IMR-90 (cell line): ENCODE data around the gene TSSC4.
A peak's percentile ranks its signal among the peaks of the same experiment; 100 is the strongest.

Experiments
- CEBPB ChIP-seq: IDR thresholded peaks from 2 replicates; pipeline ENCODE4 v1.6.1; 2012; ENCODE audit warnings: low read depth, low read length, improper control_type of control experiment
- CTCF ChIP-seq: conservative IDR thresholded peaks from 2 replicates; pipeline ENCODE4 v1.5.1; 2012; ENCODE audit warnings: mild to moderate bottlenecking, low read depth, low read length, improper control_type of control experiment
- MAFK ChIP-seq: IDR thresholded peaks from 2 replicates; pipeline ENCODE4 v1.6.1; 2012; ENCODE audit warnings: low read depth, low read length, improper control_type of control experiment
- MAZ ChIP-seq: IDR thresholded peaks from 2 replicates; pipeline ENCODE4 v1.6.1; 2012; ENCODE audit warnings: low read depth, mild to moderate bottlenecking, low read length, improper control_type of control experiment, moderate library complexity, borderline replicate concordance
- POLR2A ChIP-seq: IDR thresholded peaks from 2 replicates; pipeline ENCODE4 v1.6.1; 2012; ENCODE audit warnings: mild to moderate bottlenecking, low read depth, low read length
- USF2 ChIP-seq: fragments of 150-350 bp; IDR thresholded peaks from 2 replicates; pipeline ENCODE4 v1.6.1; 2017; ENCODE audit warnings: mild to moderate bottlenecking, antibody characterized with exemption, low read length, low read depth

GRCh38 chr11:2382936-2383851, 17.4 kb upstream of the TSSC4 start:
- peak; percentile 38 for TF ChIP-seq MAZ
- TF ChIP-seq POLR2A = no peak
- no peak for TF ChIP-seq USF2
- TF ChIP-seq CEBPB = no peak
- no peak for TF ChIP-seq CTCF
- no peak for TF ChIP-seq MAFK
